GM18909 (cell line): ENCODE results near the gene KRT73.

Experiments used
- ATAC-seq: cut with Tn5 transposase; IDR thresholded peaks from one replicate; pipeline ENCODE4 v1.9.1; 2021; ENCODE audit warnings: mild to moderate bottlenecking; ENCODE audit not compliant: unreplicated experiment, poor library complexity

KRT73 gene

GRCh38 chr12:52577316-52577715 lies 41.0 kb downstream of the KRT73 start:
- no peak for ATAC-seq

GRCh38 chr12:52575948-52576347 lies 42.4 kb downstream of the KRT73 start:
- ATAC-seq: no peak

- no peak for ATAC-seq
Measured at GRCh38 chr12:52575256-52575655, 43.1 kb downstream of the KRT73 start.

DNA sequence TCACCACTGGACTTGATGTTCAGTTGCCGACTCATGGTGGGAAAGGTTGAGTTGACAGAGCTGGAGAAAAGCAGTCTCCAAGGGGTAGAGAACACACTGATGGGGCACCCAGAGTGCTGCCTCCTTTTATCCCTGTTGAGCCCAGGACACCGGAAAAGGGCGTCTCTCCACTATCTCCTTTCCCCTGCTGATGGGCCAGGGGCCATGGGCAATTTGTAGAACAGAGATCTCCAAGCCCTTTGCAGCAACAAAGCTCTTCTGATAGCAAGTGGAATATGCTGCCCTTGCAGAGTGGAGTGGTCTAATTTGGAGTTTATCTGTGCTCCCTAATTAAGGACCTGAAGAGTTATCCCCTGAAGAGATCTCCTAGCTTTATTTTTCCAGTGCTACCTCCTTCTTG lies 44.6 kb downstream of the KRT73 start, which contains the start of gene KRT74:
KRT74 (minus strand) TSS at position 101 of the 400 bp plus-strand sequence; CDS start at position 35, 66 bp downstream.
- ATAC-seq: no peak

DNA sequence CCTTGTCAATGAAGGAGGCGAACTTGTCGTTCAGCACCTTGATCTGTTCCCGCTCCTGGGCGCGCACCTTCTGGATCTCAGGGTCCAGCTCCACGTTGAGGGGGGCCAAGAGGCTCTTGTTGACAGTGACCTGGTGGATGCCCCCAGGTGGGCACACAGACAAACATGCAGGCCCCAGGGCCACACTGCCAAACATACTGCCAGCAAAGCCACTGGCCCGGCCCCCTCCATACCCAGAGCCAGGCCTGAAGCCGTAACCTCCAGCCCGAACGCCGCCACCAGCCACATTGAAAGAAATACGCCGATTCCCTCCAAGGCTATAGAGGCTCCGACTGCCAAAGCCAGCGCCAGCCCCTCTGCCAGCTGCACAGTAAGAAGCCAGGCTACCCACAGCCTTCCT lies 45.1 kb downstream of the KRT73 start:
- ATAC-seq: no peak

DNA sequence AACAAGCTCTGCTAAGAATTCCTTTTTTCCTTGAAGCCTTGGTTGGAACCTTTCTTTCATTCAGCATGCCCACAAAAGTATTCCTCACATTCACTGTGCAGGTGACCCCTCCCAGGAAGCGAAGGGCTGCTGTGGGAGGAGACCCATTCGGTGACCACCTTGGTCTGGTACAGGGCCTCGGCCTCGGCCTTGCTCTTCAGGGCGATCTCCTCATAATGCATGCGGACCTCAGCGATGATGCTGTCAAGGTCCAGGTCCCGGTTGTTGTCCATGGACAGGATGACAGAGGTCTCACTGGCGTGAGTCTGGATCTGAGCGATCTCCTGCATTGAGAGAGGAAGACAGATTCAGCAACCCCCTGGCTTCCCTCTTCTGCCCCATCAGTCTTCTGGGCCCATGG lies 47.8 kb downstream of the KRT73 start:
- no peak for ATAC-seq

DNA sequence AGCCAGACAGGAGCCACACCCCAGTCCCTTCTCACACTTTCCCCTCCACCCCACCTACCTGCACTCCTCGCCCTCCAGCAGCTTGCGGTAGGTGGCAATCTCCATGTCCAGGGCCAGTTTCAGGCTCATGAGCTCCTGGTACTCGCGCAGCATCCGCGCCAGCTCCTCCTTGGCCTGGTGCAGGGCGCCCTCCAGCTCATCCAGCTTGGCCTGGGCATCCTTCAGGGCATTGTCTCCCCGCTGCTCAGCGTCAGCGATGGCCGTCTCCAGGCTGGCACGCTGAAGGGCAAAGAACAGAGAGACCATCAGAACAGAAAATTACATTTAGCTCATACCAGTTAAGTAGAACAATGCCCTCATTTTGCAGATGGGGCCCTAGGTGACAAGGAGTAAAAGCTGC lies 50.2 kb downstream of the KRT73 start:
- no peak for ATAC-seq

DNA sequence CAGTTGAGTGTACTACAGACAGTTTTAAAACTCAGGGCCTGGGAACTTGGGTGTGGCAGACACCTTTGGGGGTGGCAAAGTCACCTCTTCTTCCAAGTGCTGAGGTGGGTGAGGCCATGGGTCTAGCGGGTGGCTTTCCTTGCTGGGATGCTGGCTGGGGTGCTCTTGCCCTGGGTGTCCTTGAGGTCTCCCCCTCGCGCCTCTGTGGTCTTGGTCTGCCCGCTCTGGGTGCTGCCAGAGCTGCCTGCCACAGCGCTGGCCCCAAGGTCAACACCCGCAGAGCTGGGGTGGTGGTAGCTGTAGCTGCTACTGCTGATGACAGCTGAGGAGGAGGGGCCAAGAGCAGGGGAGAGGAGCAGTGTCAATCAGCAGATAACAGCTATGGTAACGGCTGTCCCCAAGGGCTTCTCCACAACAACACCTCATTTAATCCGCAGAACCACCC lies 51.5 kb downstream of the KRT73 start:
- ATAC-seq: no peak

GRCh38 chr12:52564582-52564981 lies 53.8 kb downstream of the KRT73 start:
- ATAC-seq: no peak

GRCh38 chr12:52561880-52562449 lies 56.4 kb downstream of the KRT73 start:
- ATAC-seq: no peak

- ATAC-seq: no peak
Measured at GRCh38 chr12:52559979-52560378, 58.4 kb downstream of the KRT73 start.

DNA sequence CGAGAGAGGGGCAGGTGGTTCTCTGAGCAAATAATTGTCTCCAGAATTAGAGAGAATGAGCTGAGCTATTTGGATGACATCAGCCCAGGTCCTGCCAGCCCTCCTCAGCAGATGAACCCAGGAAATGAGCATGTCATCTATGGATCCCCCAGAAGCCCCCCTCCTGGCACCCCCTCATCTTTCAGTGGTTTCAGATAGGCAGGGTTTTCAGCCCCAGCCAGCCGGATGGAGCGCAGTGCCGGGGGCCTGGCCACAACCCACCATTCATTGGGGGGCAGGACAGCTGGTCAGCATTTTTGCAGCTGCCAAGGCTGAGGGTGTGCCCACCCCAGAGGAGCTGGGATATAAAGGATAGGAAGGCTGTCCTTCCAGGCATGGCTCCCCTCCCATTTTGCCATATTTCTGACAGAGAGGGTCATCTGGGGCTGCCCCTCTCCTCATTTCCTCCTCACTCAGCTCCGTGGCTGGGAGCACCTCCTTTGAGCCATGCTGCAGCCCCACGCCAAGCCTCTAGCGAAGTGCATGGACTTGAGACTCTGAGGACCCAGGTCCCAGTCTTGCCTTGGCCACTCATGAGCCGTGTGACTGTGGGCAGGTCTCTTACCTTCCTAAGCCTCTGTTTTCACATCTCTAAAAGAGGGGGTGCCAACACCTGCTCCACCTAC lies 59.4 kb downstream of the KRT73 start:
- ATAC-seq: no peak
